Epithelial cell of prostate (primary cell): ENCODE results near the gene NOTCH4.
"Not testable (repeated sequence)": the region's sequence is repeated elsewhere in the genome, so short reads cannot be mapped to it uniquely, and the experiment has no call there.

Source experiments
- DNase-seq: peaks from one replicate; pipeline ENCODE4 v3.0.0-alpha.2; 2011; ENCODE audit warnings: low read depth, low spot score
- H3K27ac ChIP-seq: fragments of 450-650 bp; 2 replicates; pipeline ENCODE4 v1.5.1; 2017; ENCODE audit warnings: mild to moderate bottlenecking

NOTCH4 gene

GRCh38 chr6:32220021-32220420, 3.8 kb downstream of the NOTCH4 start:
- no peak for DNase-seq
- H3K27ac ChIP-seq, result no peak overlapping the region

DNA sequence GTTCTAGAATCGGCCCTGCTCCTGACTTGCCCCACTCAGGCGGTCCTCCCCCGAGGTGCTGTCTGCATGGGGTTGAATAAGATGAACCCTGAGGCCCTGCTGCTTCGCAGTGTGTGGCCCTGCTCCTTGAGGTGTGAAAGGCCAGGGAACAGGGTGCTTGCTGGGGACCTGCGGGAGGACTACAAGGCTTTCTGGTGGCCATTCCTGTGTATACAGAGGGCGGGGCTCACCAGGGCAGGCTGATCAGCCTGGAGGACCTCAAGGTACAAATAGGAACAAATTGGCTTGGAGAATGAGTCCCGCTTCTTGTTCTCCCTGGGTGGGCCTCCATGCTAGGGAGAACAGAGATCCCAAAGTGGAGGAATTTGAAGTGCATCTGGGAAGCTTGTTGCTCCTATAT, 5.7 kb downstream of the NOTCH4 start:
- H3K27ac ChIP-seq, result no peak overlapping the region

DNA sequence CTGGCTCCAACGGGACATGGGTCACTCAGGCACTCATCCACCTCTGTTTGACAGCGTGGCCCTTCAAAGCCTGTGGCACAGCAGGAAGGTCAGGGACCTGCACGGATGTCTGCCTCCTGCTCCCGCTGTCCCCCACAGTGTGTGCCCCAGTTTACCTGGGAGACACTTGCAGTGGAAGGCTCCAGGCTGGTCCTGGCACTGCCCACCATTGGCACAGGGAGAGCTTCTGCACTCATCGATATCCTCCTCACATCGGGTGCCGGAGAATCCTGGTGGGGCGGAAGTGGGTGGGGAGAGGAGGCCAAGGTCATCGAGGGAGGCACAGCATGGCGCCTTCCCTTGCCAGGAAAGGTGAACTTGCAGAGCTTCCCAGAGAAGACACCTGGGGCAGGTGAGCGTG, 6.9 kb downstream of the NOTCH4 start:
- DNase-seq, result no peak
- H3K27ac ChIP-seq, result no peak overlapping the region

More for the DNA sequence above, 5.7 kb downstream of the NOTCH4 start:
- DNase-seq, result no peak

DNA sequence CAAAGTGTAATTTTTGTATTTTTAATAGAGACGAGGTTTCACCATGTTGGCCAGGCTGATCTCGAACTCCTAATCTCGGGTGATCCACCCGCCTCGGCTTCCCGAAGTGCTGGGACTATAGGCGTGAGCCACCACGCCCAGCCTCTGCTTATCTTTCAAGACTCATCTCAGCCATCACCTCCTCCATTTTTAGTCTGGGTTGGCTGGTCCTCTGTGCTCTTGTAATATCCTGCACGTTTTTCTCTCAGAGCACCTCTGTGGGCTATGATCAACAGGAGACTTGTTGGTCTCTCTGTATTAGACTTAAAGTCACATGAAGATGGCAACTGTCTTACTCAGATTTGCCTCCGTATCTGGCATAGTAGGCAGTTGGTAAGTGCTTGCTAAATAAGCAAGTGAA, 7.6 kb downstream of the NOTCH4 start:
- no peak for DNase-seq
- no peak overlapping the region for H3K27ac ChIP-seq

GRCh38 chr6:32215617-32216016, 8.2 kb downstream of the NOTCH4 start:
- H3K27ac ChIP-seq, result no peak overlapping the region
- no peak for DNase-seq

GRCh38 chr6:32214126-32214525, 9.7 kb downstream of the NOTCH4 start:
- DNase-seq, result no peak
- H3K27ac ChIP-seq, result no peak overlapping the region

GRCh38 chr6:32213649-32214048, 10.2 kb downstream of the NOTCH4 start:
- no peak for DNase-seq
- H3K27ac ChIP-seq, result no peak overlapping the region

DNA sequence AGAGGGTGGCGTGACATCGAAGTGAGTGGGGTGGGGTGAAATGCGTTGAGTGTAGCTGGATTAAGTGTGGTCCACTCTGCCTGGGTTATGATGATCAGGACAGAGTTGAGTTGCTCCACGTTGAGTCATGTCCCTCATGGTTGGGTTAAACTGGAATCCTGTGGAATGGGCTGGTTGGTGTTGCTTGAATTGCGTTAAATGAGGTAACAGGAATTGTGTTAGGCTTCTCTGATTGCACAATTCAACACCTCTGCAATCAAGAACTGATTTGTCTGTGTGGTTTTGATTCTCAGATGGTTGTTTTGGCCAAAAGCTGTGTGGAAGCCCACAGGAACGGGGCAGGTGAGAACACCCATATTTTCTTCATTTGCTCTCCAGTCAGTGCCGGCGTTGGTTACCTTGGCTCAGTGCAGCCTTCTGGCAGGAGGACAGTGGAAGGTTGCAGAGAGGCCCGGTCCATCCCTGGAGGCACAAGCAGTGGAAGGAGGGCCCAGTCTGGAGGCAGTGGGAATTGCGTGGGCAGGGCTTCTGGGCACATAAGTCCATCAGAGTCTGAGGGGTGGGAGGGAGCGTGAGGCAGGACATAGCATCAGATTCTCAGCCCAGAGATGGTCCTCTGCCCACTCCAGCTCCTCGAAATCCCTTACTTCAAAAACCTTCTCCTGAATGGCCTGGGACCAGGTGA, 11.6 kb downstream of the NOTCH4 start:
- H3K27ac ChIP-seq, result no peak overlapping the region
- no peak for DNase-seq

DNA sequence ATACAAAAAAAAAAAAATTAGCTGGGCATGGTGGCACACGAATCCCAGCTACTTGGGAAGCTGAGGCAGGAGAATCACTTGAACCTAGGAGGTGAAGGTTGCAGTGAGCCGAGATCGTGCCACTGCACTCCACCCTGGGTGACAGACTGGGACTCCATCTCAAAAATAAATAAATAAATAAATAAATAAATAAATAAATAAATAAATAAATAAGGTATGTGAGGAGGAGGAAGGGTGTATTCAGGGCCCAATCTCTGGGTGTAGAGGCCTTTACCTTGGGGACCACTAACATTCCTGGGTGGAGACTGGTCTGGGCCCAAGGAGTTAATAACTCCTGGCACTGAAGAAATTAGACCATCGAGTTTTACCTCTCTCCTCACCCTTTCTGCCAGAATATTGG, 12.4 kb downstream of the NOTCH4 start:
- H3K27ac ChIP-seq, DNase-seq: not testable (repeated sequence)

GRCh38 chr6:32210191-32210601, 13.7 kb downstream of the NOTCH4 start:
- DNase-seq, result no peak
- H3K27ac ChIP-seq, result no peak overlapping the region

GRCh38 chr6:32208996-32209395, 14.9 kb downstream of the NOTCH4 start:
- no peak overlapping the region for H3K27ac ChIP-seq
- DNase-seq, result no peak

DNA sequence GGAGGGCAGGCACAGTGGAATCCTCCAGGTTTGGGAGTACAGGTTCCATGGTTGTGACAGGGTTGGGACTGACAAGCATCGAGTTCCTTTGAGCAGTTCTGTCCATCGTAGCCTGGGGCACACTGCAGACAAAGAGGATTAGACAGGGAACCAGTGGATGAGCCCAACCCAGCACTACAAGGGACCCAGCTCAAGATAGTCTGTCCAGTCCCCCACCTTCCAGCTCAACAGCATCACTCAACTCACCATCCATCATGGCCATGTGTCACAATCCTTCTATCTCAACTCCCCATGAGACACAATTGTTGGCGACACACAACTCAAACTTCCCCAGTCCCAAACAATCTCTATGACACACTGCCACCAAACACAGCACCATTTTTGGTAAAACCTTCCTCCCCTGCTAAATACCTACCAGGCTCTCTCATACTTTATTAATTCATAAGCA, 19.6 kb downstream of the NOTCH4 start:
- H3K27ac ChIP-seq, result no peak overlapping the region
- no peak for DNase-seq

DNA sequence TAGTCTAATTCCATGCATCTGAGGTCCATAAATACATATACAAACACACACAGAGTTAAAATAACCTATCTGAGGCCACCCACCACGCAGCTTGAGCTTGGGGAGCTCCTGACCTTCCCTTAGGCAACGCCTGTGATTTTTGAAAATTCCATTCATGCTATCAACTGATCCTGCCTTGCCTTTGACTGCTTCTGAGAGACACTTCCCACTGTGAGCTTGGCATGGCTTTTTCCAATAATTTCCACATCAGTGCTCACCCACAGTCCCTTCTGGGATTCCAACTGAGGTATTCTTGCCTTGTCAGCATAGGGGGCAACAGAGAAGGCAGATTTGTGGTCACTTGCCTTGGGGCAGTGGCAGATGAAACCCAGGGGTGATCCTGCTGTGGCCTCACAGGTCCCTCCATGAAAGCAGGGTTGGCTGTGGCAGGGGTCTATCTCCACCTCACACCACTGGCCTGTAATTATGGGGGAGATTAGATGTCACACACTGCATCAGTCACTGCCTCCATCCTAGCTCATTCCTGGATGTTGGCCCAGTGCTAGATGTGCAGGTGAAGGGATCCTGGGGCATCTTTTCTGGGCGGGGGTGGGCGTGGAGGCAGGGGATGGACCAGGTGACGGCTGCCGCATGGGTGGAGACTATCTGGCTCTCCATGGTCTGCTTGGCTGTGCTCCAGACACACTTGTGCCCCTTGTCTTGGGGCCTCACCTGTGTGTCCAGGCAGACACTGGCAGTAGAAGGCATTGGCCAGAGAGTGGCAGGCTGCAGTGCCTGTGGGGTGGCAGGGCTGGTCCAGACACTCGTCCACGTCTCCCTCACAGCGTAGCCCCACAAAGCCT, 20.2 kb downstream of the NOTCH4 start:
- no peak overlapping the region for H3K27ac ChIP-seq

DNA sequence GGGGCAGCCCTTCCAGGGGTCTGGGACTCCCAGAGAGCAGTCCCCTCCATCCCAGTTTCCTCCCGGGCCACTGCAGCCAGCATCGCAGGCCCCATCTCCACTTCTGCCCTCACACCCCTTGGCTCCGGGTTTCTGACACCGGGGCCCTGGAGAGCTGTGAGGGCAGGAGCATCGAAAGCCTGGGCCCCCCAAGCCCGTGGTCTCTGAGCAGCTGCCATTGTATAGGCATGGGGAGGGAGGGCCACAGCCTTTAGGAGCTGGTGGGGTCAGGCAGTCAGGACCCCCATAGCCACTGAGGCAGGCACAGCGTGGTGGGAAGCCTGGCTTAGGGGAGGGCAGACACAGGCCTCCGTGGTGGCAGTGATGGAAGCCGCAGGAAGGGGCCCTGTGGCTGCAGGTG, 21.7 kb downstream of the NOTCH4 start:
- DNase-seq, result no peak
- H3K27ac ChIP-seq, result no peak overlapping the region

More for the DNA sequence above, 20.2 kb downstream of the NOTCH4 start:
- DNase-seq, result no peak

DNA sequence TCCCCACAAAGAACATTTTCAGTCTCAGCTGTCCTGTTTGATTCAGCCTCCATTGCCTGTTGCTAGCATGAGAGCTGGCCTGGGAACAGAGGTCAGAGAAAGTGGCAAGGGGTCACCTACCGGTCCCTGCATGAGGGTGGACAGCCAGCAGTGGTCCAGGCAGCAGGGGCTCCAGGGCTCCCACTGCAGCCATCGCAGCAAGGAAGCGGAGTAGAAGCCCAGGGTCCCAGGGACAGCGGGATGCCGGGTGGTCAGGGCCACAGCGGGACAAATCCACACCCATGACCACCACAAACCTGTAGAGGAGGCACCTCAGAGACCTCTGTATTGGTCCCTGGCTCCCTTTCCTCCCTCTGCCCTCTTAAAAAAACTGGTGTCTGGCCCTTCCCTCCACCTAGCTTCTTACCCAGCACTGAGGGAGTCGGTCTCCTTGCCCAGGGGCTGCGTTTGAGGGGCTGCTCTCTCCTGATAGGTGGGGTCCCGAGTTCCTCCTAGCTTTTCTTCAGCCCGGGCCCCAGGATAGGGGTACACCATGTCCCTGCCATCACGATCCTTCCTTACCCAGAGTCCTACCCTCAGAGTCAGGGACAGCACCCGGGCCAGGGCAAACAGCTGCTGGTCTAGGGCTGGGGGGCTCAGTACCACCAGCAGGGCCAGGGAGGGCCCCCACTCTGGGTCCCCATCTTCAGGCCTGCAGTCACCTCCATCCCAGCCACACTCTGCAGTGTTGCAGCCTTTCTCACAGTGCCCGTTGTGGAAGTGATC, 23.0 kb downstream of the NOTCH4 start:
- no peak overlapping the region for H3K27ac ChIP-seq
- DNase-seq, result no peak

DNA sequence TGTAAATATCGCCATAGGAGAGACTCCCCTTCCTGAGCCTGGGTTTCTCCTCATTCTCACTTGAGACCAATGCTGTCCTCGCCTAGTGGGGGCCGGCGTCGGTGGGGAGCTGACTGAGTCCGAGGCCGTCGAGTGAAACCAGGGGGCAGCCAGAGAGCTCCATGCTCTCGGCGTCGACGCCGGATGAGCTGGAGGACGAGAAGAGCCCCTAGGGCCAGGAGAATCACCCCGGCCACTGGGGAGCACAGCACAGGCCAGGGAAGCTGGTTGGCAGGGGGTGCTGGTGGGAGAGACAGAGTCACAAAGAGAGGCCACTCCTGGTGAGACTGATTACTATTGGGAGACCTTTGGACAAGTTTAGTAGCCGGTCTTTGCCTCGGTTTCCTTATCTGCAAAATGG, 25.0 kb downstream of the NOTCH4 start:
- DNase-seq, result no peak
- no peak overlapping the region for H3K27ac ChIP-seq

GRCh38 chr6:32198345-32198696, 25.5 kb downstream of the NOTCH4 start:
- DNase-seq, result no peak
- H3K27ac ChIP-seq, result no peak overlapping the region

- DNase-seq, result no peak
- H3K27ac ChIP-seq, result peak overlapping the region; percentile 93
Measured at GRCh38 chr6:32196682-32197616, 26.9 kb downstream of the NOTCH4 start.

- DNase-seq, result no peak
- peak overlapping the region; percentile 93 for H3K27ac ChIP-seq
Measured at GRCh38 chr6:32195902-32196681, 27.8 kb downstream of the NOTCH4 start.
